Calu3 (cell line): ENCODE data around the gene FITM2. TPM values are rescaled to one million over a fixed set of nuclear protein-coding genes. Genes with fewer than 3 reads are reported as not detected.

Source experiments
- BruUV-seq: library from RNA; stranded (reverse); fragments of 400-500 nt; replicated peaks from 2 replicates; lab custom pipeline; 2021; lab: Mats Ljungman, UMichigan
- CTCF ChIA-PET: fragments of 300-600 bp; sonication (Branson Sonifier 250); formaldehyde crosslinking; loops from one replicate; lab custom pipeline; 2022; ENCODE audit warnings: antibody characterized with exemption; lab: Charles Lee
- DNase-seq: peaks from one replicate; pipeline ENCODE4 v3.0.0; 2022
- H3K27ac Mint-ChIP-seq: one replicate; pipeline ENCODE4 v1.8.0; 2022; ENCODE audit warnings: mixed read lengths; ENCODE audit not compliant: unreplicated experiment
- H3K27me3 Mint-ChIP-seq: one replicate; pipeline ENCODE4 v1.8.0; 2022; ENCODE audit warnings: mixed read lengths; ENCODE audit not compliant: unreplicated experiment
- H3K36me3 Mint-ChIP-seq: one replicate; pipeline ENCODE4 v1.8.0; 2022; ENCODE audit warnings: mild to moderate bottlenecking, moderate library complexity, mixed read lengths; ENCODE audit not compliant: insufficient read depth, unreplicated experiment
- H3K4me1 Mint-ChIP-seq: one replicate; pipeline ENCODE4 v1.8.0; 2022; ENCODE audit warnings: mild to moderate bottlenecking, low read depth, mixed read lengths; ENCODE audit not compliant: unreplicated experiment
- H3K4me3 Mint-ChIP-seq: one replicate; pipeline ENCODE4 v1.8.0; 2022; ENCODE audit warnings: mild to moderate bottlenecking, low read depth, moderate library complexity, mixed read lengths; ENCODE audit not compliant: unreplicated experiment
- H3K9me3 Mint-ChIP-seq: one replicate; pipeline ENCODE4 v1.8.0; 2022; ENCODE audit warnings: low read depth, mixed read lengths; ENCODE audit not compliant: unreplicated experiment
- CTCF ChIP-seq: fragments of 200-600 bp; IDR thresholded peaks from one replicate; pipeline ENCODE4 v1.8.0; 2022; ENCODE audit warnings: antibody characterized with exemption; ENCODE audit not compliant: unreplicated experiment
- intact Hi-C: fragments of 100-400 bp; cut with micrococcal nuclease; formaldehyde crosslinking; loops from one replicate; pipeline ENCODE4 v1.10.0; 2022; ENCODE audit not compliant: unreplicated experiment
- total RNA-seq: library from RNA; stranded (reverse); gene quantifications from 2 replicates; pipeline ENCODE4 v1.2.3, GENCODE V29; 2022

Gene FITM2
- total RNA-seq, 1 experiment from 2014 or later: 13.0 TPM

- no peaks in the 10 kb centered on the region for H3K36me3 Mint-ChIP-seq
- no peak for TF ChIP-seq CTCF
- no peak for DNase-seq
- no peak overlapping the region for H3K27ac Mint-ChIP-seq
- intact Hi-C loops: no loop called here
- H3K4me3 Mint-ChIP-seq: no peak overlapping the region
- CTCF ChIA-PET: interaction anchor here (0.7 kb wide), 1 partner anchor 11 kb away, joined by 5 read pairs; no protein-coding TSS in a partner anchor
- H3K9me3 Mint-ChIP-seq: no peaks in the 10 kb centered on the region
- no TSS peak for BruUV-seq
- H3K4me1 Mint-ChIP-seq: no peaks in the 10 kb centered on the region
- no peaks in the 10 kb centered on the region for H3K27me3 Mint-ChIP-seq
Measured at GRCh38 chr20:44344723-44345122, 33.7 kb upstream of the FITM2 start.

GRCh38 chr20:44343162-44343675, 32.2 kb upstream of the FITM2 start:
- Mint-ChIP-seq H3K9me3 (no peaks in the 10 kb centered on the region), H3K36me3 (no peaks in the 10 kb centered on the region), H3K27me3 (peaks cover 6% of the 10 kb centered on the region), H3K27ac (no peak overlapping the region), H3K4me3 (no peak overlapping the region), H3K4me1 (no peaks in the 10 kb centered on the region)
- DNase-seq: no peak
- BruUV-seq: no TSS peak
- no peak for TF ChIP-seq CTCF
- CTCF ChIA-PET: no interaction called here
- intact Hi-C loops: no loop called here

GRCh38 chr20:44342248-44342647, 31.2 kb upstream of the FITM2 start:
- no TSS peak for BruUV-seq
- CTCF ChIA-PET: no interaction called here

GRCh38 chr20:44336725-44337380, 25.9 kb upstream of the FITM2 start, which contains the start of gene R3HDML:
TSS of gene R3HDML (plus strand) at chr20:44337043. CDS start at chr20:44337158, 115 bp downstream.
- Mint-ChIP-seq H3K4me1 (no peaks in the 10 kb centered on the region), H3K36me3 (no peaks in the 10 kb centered on the region), H3K9me3 (no peaks in the 10 kb centered on the region), H3K4me3 (no peak within 1 kb of the TSS), H3K27me3 (peaks cover 55% of the 10 kb centered on the region), H3K27ac (no peak within 1 kb of the TSS)
- no peak for DNase-seq
- intact Hi-C loops: no loop called here
- TF ChIP-seq CTCF: no peak
- CTCF ChIA-PET: interaction anchor here (1.0 kb wide), 1 partner anchor 10 kb away, joined by 7 read pairs; no protein-coding TSS in a partner anchor
- no TSS peak for BruUV-seq

More at GRCh38 chr20:44342248-44342647, 31.2 kb upstream of the FITM2 start:
- H3K36me3 Mint-ChIP-seq: no peaks in the 10 kb centered on the region
- no peak for TF ChIP-seq CTCF
- H3K4me3 Mint-ChIP-seq: no peak overlapping the region
- peaks cover 13% of the 10 kb centered on the region for H3K27me3 Mint-ChIP-seq
- no peak overlapping the region for H3K27ac Mint-ChIP-seq
- H3K4me1 Mint-ChIP-seq: no peaks in the 10 kb centered on the region
- intact Hi-C loops: no loop called here
- H3K9me3 Mint-ChIP-seq: no peaks in the 10 kb centered on the region
- DNase-seq: no peak
